ENCODE measurements around the gene APLP2. TPM values are rescaled to one million over a fixed set of nuclear protein-coding genes. Genes with fewer than 3 reads are reported as not detected.

APLP2 gene
- total and polyA plus RNA-seq, 9 of the 15 experiments (the other 6 are each of a cell fraction or from before 2014, with no cell fraction given) = 17.4 to 164 (median 118) TPM

GRCh38 chr11:130023204-130023603, 46.5 kb upstream of the APLP2 start (continued):
- no peak for TF ChIP-seq PTTG1 (tag; IDR thresholded peaks at IDR 0.05; ENCODE audit: low read depth)
- TF ChIP-seq PPARD (CRISPR knock-in tag; IDR thresholded peaks at IDR 0.05) = no peak
- TF ChIP-seq ZNF57 (CRISPR knock-in tag; IDR thresholded peaks at IDR 0.05) = no peak
- no peak for TF ChIP-seq SMAD4 (CRISPR knock-in tag; conservative IDR thresholded peaks at IDR 0.05)
- no peak for TF ChIP-seq MBD2 (IDR thresholded peaks at IDR 0.05; ENCODE audit: borderline replicate concordance, low read depth)

GRCh38 chr11:130024361-130024760, 45.3 kb upstream of the APLP2 start:
- Histone ChIP-seq H3K4me3 (no peak overlapping the region), H3K9me1 (ENCODE audit: control insufficient read depth, insufficient read depth, low read length) (no peaks in the 10 kb centered on the region), H2AFZ (ENCODE audit: low read depth, low read length) (no peak overlapping the region), H3K9ac (ENCODE audit: insufficient read depth in 1 of 2, low read depth in 2 of 2, low read length in 2 of 2) (no peak overlapping the region), H3K9me3 (replicated peaks; ENCODE audit: control insufficient read depth, insufficient read depth, low read depth, low read length) (no peaks in the 10 kb centered on the region), H4K20me1 (replicated peaks; ENCODE audit: control insufficient read depth, insufficient read depth, low read length) (no peaks in the 10 kb centered on the region), H3K27me3 (ENCODE audit: control insufficient read depth in 2 of 2, insufficient read depth in 2 of 2, low read length in 2 of 2) (no peaks in the 10 kb centered on the region), H3K79me2 (ENCODE audit: control insufficient read depth, insufficient read depth, low read length) (no peaks in the 10 kb centered on the region), H3K4me1 (replicated peaks in 1 of 2; ENCODE audit: control insufficient read depth in 2 of 2, insufficient read depth in 2 of 2, low read length in 2 of 2) (no peaks in the 10 kb centered on the region), H3K4me2 (ENCODE audit: insufficient read depth, low read length) (no peak overlapping the region), H3K27ac (ENCODE audit: extremely low read depth, low read depth, low read length) (no peak overlapping the region), H3K36me3 (ENCODE audit: control insufficient read depth, insufficient read depth, low read length) (no peaks in the 10 kb centered on the region)
- no peak for ATAC-seq
- CTCF ChIA-PET (ENCODE audit: low intra/inter-chr PET ratio) = no interaction called here
- POLR2A ChIA-PET = interaction anchor here (0.6 kb wide), 1 partner anchor 101 kb away, joined by 3 read pairs; no protein-coding TSS in a partner anchor
- intact Hi-C loops (cut with micrococcal nuclease) (no loop called here), in situ Hi-C loops (cut with MboI) (no loop called here)
- TF ChIP-seq CHD1 (IDR thresholded peaks at IDR 0.05; ENCODE audit: low read length) (no peak), ZNF639 (CRISPR knock-in tag; conservative IDR thresholded peaks at IDR 0.05 in 1 of 2, IDR thresholded peaks at IDR 0.05 in 1 of 2) (no peak), KDM5B (IDR thresholded peaks at IDR 0.05; ENCODE audit: insufficient replicate concordance, low read depth, low read length) (no peak), NFE2L1 (tag; IDR thresholded peaks at IDR 0.05; ENCODE audit: borderline replicate concordance, low read depth) (no peak), ZNF398 (CRISPR knock-in tag; IDR thresholded peaks at IDR 0.05) (no peak), NBN (IDR thresholded peaks at IDR 0.05; ENCODE audit: low read depth) (no peak), ZNF232 (CRISPR knock-in tag; IDR thresholded peaks at IDR 0.05) (no peak), GATAD2A (IDR thresholded peaks at IDR 0.05) (no peak), MYNN (IDR thresholded peaks at IDR 0.05) (no peak), MYNN (CRISPR knock-in tag; IDR thresholded peaks at IDR 0.05) (no peak), SNRNP70 (optimal IDR thresholded peaks at IDR 0.05; ENCODE audit: low read depth, low read length) (no peak), NFIX (CRISPR knock-in tag; IDR thresholded peaks at IDR 0.05; ENCODE audit: low read depth) (no peak)
- FAIRE-seq = no peak
- WGBS (ENCODE audit: insufficient coverage, low coverage, missing lambda C conversion rate) = 26% methylated on average over 1 of the region's 1 CpG
- no TSS peak for BruUV-seq (replicated peaks)
- DNase-seq (ENCODE audit: extremely low read depth in 1 of 4, low spot score in 3 of 4) = no peak
